Activated CD4-positive, alpha-beta T cell treated with anti-CD3 and anti-CD28 coated beads, Interleukin-10, Interleukin-2, amounts not matched to agents 100 ng/mL and 50 ng/mL, durations not matched to agents 16 hours and 8 hours (primary cell): ENCODE data around the gene FAM8A1.

Experiments used
- DNase-seq: peaks from one replicate; pipeline ENCODE4 v3.0.0-alpha.2; 2020

The FAM8A1 gene

GRCh38 chr6:17602888-17603287 is 2.8 kb downstream of the FAM8A1 start:
- DNase-seq = peak; percentile 28

GRCh38 chr6:17606606-17607005 is 6.5 kb downstream of the FAM8A1 start:
- DNase-seq = no peak

DNA sequence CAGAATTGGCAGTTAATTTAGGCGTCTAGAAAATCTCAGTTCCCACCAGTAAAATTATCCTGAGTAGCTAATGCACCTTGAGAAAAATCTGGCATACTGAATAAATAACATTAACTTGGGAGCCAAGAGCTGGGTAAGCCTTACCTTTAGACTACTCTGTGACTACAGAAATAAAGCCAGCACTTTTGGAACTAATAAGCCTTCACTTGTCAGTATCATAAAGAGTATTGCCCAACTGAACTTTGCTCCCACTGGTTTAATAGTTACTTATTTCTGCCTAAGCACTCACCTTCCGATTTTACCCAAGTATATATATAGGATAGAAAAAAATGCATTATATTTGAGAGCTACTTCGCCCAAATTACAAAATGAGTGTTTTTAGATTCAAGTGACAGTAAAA is 10.7 kb downstream of the FAM8A1 start:
- no peak for DNase-seq

DNA sequence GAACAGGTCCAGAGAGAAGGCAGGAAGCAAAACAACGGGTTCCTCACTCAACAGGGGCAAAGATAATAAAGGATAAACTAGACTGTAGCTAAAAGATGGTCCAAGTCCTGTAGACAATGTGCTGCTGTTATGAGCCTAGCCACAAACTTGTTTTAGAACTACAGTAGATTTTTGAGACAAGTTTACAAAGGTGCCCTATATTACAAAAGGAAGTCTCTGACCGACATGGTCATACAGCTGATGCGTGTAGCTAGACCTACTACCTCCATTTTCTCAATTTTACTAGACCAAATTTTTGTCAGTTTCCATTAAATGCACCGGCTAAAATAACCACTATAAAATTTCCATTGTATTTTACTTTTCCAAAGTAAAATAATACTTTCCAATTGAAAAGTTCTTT is 11.9 kb downstream of the FAM8A1 start:
- no peak for DNase-seq

DNA sequence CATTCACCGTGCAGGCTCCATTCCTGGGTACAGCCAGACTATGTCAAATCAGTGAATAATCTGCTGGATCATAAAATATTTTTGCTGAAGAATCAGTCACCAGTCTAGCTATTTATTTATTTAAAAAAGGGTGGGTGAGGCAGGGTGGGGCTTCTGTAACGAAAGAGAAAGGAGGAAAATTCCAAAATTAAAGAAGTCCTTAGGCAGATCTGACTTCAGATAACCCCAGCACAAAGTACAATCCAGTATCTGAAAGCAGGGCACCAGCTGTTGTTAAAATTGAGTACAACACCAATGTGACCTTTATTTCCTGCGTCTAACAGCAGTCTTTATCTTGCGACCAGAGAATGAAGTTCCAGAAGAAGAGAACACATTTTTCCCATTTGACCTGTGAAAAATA is 15.7 kb downstream of the FAM8A1 start:
- DNase-seq = no peak

GRCh38 chr6:17621003-17621402 is 20.9 kb downstream of the FAM8A1 start:
- DNase-seq = no peak

GRCh38 chr6:17622144-17622543 is 22.0 kb downstream of the FAM8A1 start:
- no peak for DNase-seq

DNA sequence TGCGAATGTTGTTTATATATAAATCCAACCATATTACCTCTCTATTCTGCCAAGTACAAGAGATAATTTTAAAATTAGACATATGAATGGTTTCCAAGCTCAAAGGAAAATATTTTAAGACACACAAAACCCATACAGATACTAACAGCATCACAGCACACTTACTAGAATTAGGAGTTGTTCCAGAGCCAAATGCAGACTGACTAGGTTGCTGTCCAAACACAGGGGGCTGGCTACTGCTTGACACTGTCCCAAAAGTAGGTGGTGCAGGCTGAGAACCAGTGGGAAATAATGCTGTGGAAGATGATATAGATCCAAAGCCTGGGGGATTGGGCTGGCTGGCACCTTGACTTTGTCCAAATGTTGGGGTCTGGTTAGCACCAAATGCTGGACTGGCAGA is 24.3 kb downstream of the FAM8A1 start:
- DNase-seq = no peak

- DNase-seq = no peak
These were observed 28.8 kb downstream of the FAM8A1 start for GRCh38 chr6:17628873-17629272.

- DNase-seq = no peak
These were observed 29.9 kb downstream of the FAM8A1 start for GRCh38 chr6:17629824-17630510.

DNA sequence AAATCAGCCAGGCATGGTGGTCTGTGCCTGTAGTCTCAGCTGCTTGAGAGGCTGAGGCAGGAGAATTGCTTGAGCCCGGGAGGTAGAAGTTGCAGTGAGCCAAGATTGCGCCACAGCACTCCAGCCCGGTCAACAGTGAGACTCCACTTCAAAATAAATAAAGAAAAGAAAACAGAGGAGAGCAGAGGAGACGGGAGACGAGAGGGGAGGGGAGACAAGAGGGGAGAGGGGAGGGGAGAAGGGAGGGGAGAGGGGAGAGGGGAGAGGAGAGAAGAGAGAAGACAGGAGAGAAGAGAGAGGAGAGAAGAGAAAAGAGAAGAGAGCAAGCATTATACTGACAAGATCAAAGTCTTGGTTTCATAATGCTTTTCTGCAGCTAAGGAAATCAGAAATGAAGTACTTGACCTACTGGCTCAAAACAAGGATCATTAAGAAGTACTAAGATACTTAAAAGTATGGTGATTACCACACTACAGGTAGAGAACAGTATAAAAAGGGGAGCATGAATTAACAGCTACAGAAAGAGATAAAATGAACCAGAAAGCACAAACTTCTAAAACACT is 30.5 kb downstream of the FAM8A1 start:
- DNase-seq = no peak

DNA sequence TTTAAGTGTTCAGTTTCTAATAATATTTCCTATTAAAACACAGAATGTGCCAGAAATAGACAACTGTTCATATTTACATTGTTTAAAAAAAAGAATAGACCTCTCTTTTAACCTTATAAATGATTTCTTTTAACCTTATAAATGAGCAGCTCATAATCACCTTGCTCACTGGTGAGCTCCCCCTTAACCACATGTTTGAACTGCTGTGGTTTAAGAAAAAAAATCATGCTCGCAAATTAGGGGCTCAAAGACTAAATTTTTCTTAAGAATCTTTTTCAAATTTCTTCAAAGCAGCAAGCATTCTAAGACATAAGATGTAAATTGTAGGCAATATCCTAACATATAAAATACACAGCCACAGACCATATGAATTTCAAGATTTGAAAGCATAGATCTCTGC is 32.8 kb downstream of the FAM8A1 start:
- peak; percentile 10 for DNase-seq

GRCh38 chr6:17633465-17634188 is 33.5 kb downstream of the FAM8A1 start:
- DNase-seq = peak; percentile 90

GRCh38 chr6:17635568-17635967 is 35.5 kb downstream of the FAM8A1 start:
- no peak for DNase-seq

GRCh38 chr6:17638212-17638715 is 38.2 kb downstream of the FAM8A1 start:
- peak; percentile 24 for DNase-seq

DNA sequence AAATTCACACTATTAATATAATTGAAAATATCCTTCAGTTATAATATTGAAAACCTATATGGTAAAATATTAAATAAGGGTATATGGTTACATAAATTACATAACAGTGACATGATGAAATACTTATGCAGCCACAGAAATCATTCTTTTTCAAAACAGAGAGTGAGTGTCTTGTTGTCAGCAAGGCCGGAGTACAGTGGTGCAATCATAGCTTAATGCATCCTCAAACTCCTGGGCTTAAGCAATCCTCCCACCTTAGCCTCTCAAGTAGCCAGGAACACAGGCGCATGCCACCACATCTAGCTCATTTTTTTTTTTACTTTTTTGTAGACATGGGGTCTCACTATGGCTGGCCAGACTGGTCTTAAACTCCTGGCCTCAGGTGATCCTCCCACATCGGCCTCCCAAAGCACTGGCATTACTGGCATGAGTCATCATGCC is 40.4 kb downstream of the FAM8A1 start:
- DNase-seq = no peak

DNA sequence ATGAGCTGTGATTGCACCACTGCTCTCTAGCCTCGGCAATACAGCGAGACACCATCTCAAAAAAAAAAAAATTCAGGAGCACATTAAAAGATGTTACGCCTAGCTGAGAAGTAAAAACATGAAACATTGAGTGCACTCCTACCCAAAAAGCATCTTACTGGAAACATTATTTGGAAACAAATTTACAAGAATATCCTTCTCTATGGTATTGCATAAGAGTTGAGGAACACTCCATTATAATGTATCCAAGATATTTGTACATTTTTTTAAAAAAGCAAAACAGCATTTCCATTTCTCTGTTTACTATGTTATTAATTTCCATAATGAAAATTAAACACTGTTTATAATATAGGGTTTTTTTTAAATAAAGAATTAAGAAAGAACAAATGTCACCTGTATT is 48.6 kb downstream of the FAM8A1 start:
- DNase-seq = no peak

GRCh38 chr6:17650656-17651309 is 50.7 kb downstream of the FAM8A1 start:
- no peak for DNase-seq

- DNase-seq = peak; percentile 52
These were observed 53.2 kb downstream of the FAM8A1 start for GRCh38 chr6:17653198-17653882.

- DNase-seq = no peak
These were observed 56.0 kb downstream of the FAM8A1 start for GRCh38 chr6:17656092-17656491.

DNA sequence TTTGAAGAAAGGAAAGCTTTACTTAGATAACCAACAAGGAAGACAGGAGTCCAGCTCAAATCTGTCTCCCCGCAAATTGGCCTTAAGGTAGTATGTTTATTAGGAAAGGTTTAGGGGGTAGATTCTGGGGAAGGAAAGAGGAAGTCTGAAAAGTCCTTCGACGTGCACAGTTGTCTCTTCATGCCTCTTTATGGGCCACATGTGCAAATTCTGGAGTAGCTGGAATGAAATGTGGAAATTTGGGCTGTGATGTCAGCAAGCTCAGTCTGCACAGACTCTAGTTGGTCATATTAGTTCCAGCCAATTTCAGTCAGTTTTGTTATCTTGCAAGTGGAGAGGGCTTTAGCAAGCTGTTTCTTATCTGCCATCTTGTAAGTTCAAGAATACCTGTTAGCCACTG is 56.5 kb downstream of the FAM8A1 start:
- no peak for DNase-seq
